Right ventricle myocardium inferior (tissue), 1 donor: ENCODE measurements around the gene PTPRN2. TPM values are rescaled to one million over a fixed set of nuclear protein-coding genes. Genes with fewer than 3 reads are reported as not detected.
"Not testable (repeated sequence)": the region's sequence is repeated elsewhere in the genome, so short reads cannot be mapped to it uniquely, and the experiment has no call there.

Experiments
- ATAC-seq: fragments of 200-7000 bp; cut with Tn5 transposase; one replicate; pipeline ENCODE4 v1.9.1; 2020; ENCODE audit warnings: mild to moderate bottlenecking, moderate library complexity
- DNase-seq: peaks from one replicate; pipeline ENCODE4 v3.0.0; 2021; ENCODE audit errors: missing footprints
- intact Hi-C: fragments of 100-400 bp; cut with DNase I; formaldehyde crosslinking; loops from one replicate; pipeline ENCODE4 v1.11.0; 2022
- total RNA-seq: library from RNA; stranded (reverse); fragmentation: NEBNext Ultra II Directional; extraction: Animal tissue kit (Norgen Biotek cat#: 25700); gene quantifications from one replicate; pipeline ENCODE4 v1.2.1, GENCODE V29; 2021
- donor health status: DM: no; HTN: yes; CAD: no; lungs with severe emphysema.

The PTPRN2 gene
- total RNA-seq, 1 donor from 2014 or later: 1.6 TPM

- intact Hi-C loops: no loop called here
- no peak for DNase-seq
- no peak for ATAC-seq
Measured at GRCh38 chr7:157710396-157710795, 877.2 kb downstream of the PTPRN2 start.

- ATAC-seq (no peak), DNase-seq (no peak)
- intact Hi-C loops: no loop called here
Measured at GRCh38 chr7:157709531-157710251, 877.9 kb downstream of the PTPRN2 start.

- DNase-seq (no peak), ATAC-seq (no peak)
- intact Hi-C loops: no loop called here
Measured at GRCh38 chr7:157708919-157709295, 878.7 kb downstream of the PTPRN2 start.

GRCh38 chr7:157707983-157708918 is 879.4 kb downstream of the PTPRN2 start:
- DNase-seq (no peak), ATAC-seq (no peak)

GRCh38 chr7:157704365-157704764 is 883.3 kb downstream of the PTPRN2 start:
- ATAC-seq: no peak
- DNase-seq: no peak
- intact Hi-C loops: no loop called here

More at GRCh38 chr7:157707983-157708918, 879.4 kb downstream of the PTPRN2 start:
- intact Hi-C loops: no loop called here

- intact Hi-C loops: no loop called here
- DNase-seq (no peak), ATAC-seq (no peak)
Measured at GRCh38 chr7:157703534-157704195, 884.0 kb downstream of the PTPRN2 start.

GRCh38 chr7:157703131-157703530 is 884.5 kb downstream of the PTPRN2 start:
- intact Hi-C loops: no loop called here
- DNase-seq (no peak), ATAC-seq (no peak)

GRCh38 chr7:157702311-157703023 is 885.2 kb downstream of the PTPRN2 start:
- intact Hi-C loops: no loop called here
- no peak for DNase-seq
- no peak for ATAC-seq

- ATAC-seq, DNase-seq, intact Hi-C loops: not testable (repeated sequence)
Measured at GRCh38 chr7:157701395-157702180, 886.0 kb downstream of the PTPRN2 start.

- intact Hi-C loops: no loop called here
- DNase-seq (no peak), ATAC-seq (no peak)
Measured at GRCh38 chr7:157700231-157701005, 887.2 kb downstream of the PTPRN2 start.

- ATAC-seq (no peak), DNase-seq (no peak)
- intact Hi-C loops: no loop called here
Measured at GRCh38 chr7:157699357-157700013, 888.1 kb downstream of the PTPRN2 start.

- ATAC-seq, intact Hi-C loops, DNase-seq: not testable (repeated sequence)
Measured at GRCh38 chr7:157697287-157697686, 890.3 kb downstream of the PTPRN2 start.

- ATAC-seq, DNase-seq, intact Hi-C loops: not testable (repeated sequence)
Measured at GRCh38 chr7:157695609-157696008, 892.0 kb downstream of the PTPRN2 start.

- intact Hi-C loops: loop anchor here (5.0 kb wide), 1 partner anchor 77 kb away; no protein-coding TSS in a partner anchor
- DNase-seq: no peak
- no peak for ATAC-seq
Measured at GRCh38 chr7:157694376-157694665, 893.3 kb downstream of the PTPRN2 start.

- DNase-seq (no peak), ATAC-seq (no peak)
- intact Hi-C loops: loop anchor here (5.0 kb wide), 1 partner anchor 76 kb away; no protein-coding TSS in a partner anchor
Measured at GRCh38 chr7:157693521-157694375, 893.9 kb downstream of the PTPRN2 start.

GRCh38 chr7:157693071-157693520 is 894.5 kb downstream of the PTPRN2 start:
- intact Hi-C loops: loop anchor here (5.0 kb wide), 1 partner anchor 76 kb away; no protein-coding TSS in a partner anchor
- no peak for DNase-seq
- no peak for ATAC-seq
